GM12878 (cell line): ENCODE data around the gene ZNF283.
"Not testable (repeated sequence)": the region's sequence is repeated elsewhere in the genome, so short reads cannot be mapped to it uniquely, and the experiment has no call there.

Experiments used
- CBFB ChIP-seq: IDR thresholded peaks from 2 replicates; pipeline ENCODE4 v1.6.1; 2016; ENCODE audit warnings: antibody characterized with exemption, low read depth
- CTCF ChIP-seq, 3 experiments: IDR thresholded peaks in 2 of 3; conservative IDR thresholded peaks in 1 of 3; 2 replicates each; pipeline ENCODE4 v1.5.1; 2011; ENCODE audit warnings: low read depth in 3 of 3, low read length in 3 of 3, mild to moderate bottlenecking in 3 of 3, control low read depth in 2 of 3, moderate library complexity in 2 of 3, inconsistent platforms in 1 of 3, mixed read lengths in 1 of 3; ENCODE audit not compliant: control insufficient read depth in 2 of 3, insufficient read depth in 1 of 3; ENCODE audit errors: extremely low read depth in 1 of 3
- EZH2 ChIP-seq: IDR thresholded peaks from 2 replicates; pipeline ENCODE4 v1.6.1; 2012; ENCODE audit warnings: low read depth, mild to moderate bottlenecking, control low read depth, inconsistent platforms, low read length, borderline replicate concordance; ENCODE audit not compliant: control insufficient read depth
- RFX5 ChIP-seq: IDR thresholded peaks from 2 replicates; pipeline ENCODE4 v1.6.1; 2011; ENCODE audit warnings: low read depth, low read length, improper control_type of control experiment
- SRF ChIP-seq, 2 experiments: IDR thresholded peaks; 2 replicates each; pipeline ENCODE4 v1.6.1; 2011; ENCODE audit warnings: low read depth in 2 of 2, low read length in 2 of 2, mild to moderate bottlenecking in 1 of 2, moderate library complexity in 1 of 2
- YY1 ChIP-seq: IDR thresholded peaks from 2 replicates; pipeline ENCODE4 v1.6.1; 2011; ENCODE audit warnings: low read depth, mild to moderate bottlenecking, low read length
- TF ChIP-seq, protein P1 (sequence below): IDR thresholded peaks from 2 replicates; pipeline ENCODE4 v1.6.1; 2012; ENCODE audit warnings: improper control_type of control experiment, low read depth, low read length; ENCODE audit not compliant: insufficient replicate concordance

DNA sequence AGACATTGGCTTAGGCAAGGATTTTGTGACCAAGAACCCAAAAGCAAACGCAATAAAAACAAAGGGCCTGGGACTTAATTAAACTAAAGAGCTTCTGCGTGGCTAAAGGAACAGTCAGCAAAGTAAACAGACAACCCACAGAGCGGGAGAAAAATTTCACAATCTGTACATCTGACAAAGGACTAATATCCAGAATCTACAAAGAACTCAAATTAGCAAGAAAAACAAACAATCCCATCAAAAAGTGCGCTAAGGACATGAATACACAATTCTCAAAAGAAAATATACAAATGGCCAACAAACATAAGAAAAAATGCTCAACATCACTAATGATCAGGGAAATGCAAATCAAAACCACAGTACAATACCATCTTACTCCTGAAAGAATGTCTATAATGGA lies 2.5 kb upstream of the ZNF283 start:
- TF ChIP-seq, protein P1, sequence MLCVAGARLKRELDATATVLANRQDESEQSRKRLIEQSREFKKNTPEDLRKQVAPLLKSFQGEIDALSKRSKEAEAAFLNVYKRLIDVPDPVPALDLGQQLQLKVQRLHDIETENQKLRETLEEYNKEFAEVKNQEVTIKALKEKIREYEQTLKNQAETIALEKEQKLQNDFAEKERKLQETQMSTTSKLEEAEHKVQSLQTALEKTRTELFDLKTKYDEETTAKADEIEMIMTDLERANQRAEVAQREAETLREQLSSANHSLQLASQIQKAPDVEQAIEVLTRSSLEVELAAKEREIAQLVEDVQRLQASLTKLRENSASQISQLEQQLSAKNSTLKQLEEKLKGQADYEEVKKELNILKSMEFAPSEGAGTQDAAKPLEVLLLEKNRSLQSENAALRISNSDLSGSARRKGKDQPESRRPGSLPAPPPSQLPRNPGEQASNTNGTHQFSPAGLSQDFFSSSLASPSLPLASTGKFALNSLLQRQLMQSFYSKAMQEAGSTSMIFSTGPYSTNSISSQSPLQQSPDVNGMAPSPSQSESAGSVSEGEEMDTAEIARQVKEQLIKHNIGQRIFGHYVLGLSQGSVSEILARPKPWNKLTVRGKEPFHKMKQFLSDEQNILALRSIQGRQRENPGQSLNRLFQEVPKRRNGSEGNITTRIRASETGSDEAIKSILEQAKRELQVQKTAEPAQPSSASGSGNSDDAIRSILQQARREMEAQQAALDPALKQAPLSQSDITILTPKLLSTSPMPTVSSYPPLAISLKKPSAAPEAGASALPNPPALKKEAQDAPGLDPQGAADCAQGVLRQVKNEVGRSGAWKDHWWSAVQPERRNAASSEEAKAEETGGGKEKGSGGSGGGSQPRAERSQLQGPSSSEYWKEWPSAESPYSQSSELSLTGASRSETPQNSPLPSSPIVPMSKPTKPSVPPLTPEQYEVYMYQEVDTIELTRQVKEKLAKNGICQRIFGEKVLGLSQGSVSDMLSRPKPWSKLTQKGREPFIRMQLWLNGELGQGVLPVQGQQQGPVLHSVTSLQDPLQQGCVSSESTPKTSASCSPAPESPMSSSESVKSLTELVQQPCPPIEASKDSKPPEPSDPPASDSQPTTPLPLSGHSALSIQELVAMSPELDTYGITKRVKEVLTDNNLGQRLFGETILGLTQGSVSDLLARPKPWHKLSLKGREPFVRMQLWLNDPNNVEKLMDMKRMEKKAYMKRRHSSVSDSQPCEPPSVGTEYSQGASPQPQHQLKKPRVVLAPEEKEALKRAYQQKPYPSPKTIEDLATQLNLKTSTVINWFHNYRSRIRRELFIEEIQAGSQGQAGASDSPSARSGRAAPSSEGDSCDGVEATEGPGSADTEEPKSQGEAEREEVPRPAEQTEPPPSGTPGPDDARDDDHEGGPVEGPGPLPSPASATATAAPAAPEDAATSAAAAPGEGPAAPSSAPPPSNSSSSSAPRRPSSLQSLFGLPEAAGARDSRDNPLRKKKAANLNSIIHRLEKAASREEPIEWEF = not testable (repeated sequence)
- not testable (repeated sequence) for TF ChIP-seq RFX5; EZH2; CBFB; CTCF (IDR thresholded peaks at IDR 0.05 in 2 of 3, conservative IDR thresholded peaks at IDR 0.05 in 1 of 3; ENCODE audit: control insufficient read depth in 2 of 3, extremely low read depth in 1 of 3, insufficient read depth in 1 of 3, low read depth in 3 of 3, low read length in 3 of 3); SRF (IDR thresholded peaks at IDR 0.05; ENCODE audit: low read depth in 2 of 2, low read length in 2 of 2); YY1
